ENCODE measurements around the gene CCBE1. TPM values are rescaled to one million over a fixed set of nuclear protein-coding genes. Genes with fewer than 3 reads are reported as not detected.

CCBE1 gene
- total and polyA plus RNA-seq, 4 experiments from 2014 or later = not detected

GRCh38 chr18:59393381-59393780 lies 303.8 kb downstream of the CCBE1 start:
- no peak overlapping the region for H3K4me3 ChIP-seq (ENCODE audit: low read length in 2 of 2)
- H3K27me3 Mint-ChIP-seq = peaks cover 14 to 25% of the 10 kb centered on the region in 2 donors
- H3K27me3 ChIP-seq (ENCODE audit: insufficient read depth, low read length) = peaks cover 5% of the 10 kb centered on the region
- no peaks in the 10 kb centered on the region for H3K9me3 Mint-ChIP-seq
- ChIA-PET POLR2A (ENCODE audit: partially characterized antibody) (no interaction called here), CTCF (ENCODE audit: partially characterized antibody) (interaction anchor here (2.7 kb wide), 1 partner anchor 9 kb away, joined by 11 read pairs; no protein-coding TSS in a partner anchor)
- DNase-seq = no peak
- H3K27ac ChIP-seq (ENCODE audit: low read depth, low read length) = no peak overlapping the region
- peaks cover 4 to 12% (median 6%) of the 10 kb centered on the region in 4 donors for H3K4me1 Mint-ChIP-seq
- H3K9me3 ChIP-seq (ENCODE audit: control insufficient read depth in 1 of 2, low read length in 2 of 2) = no peaks in the 10 kb centered on the region
- no peak overlapping the region for H3K27ac Mint-ChIP-seq
- H3K36me3 ChIP-seq (ENCODE audit: insufficient read depth, low read length) = no peaks in the 10 kb centered on the region
- no peaks in the 10 kb centered on the region for H3K36me3 Mint-ChIP-seq
- intact Hi-C loops (cut with micrococcal nuclease) = no loop called here
- no peaks in the 10 kb centered on the region for H3K4me1 ChIP-seq (ENCODE audit: insufficient read depth, low read length)
- H3K4me3 Mint-ChIP-seq = no peak overlapping the region

GRCh38 chr18:59388817-59389216 lies 308.4 kb downstream of the CCBE1 start:
- H3K9me3 Mint-ChIP-seq = no peaks in the 10 kb centered on the region
- no peak overlapping the region for H3K4me3 ChIP-seq (ENCODE audit: low read length in 2 of 2)
- H3K4me1 Mint-ChIP-seq = no peaks in the 10 kb centered on the region
- no peaks in the 10 kb centered on the region for H3K27me3 ChIP-seq (ENCODE audit: insufficient read depth, low read length)
- POLR2A ChIA-PET (ENCODE audit: partially characterized antibody) = no interaction called here
- no peaks in the 10 kb centered on the region for H3K9me3 ChIP-seq (ENCODE audit: control insufficient read depth in 1 of 2, low read length in 2 of 2)
- intact Hi-C loops (cut with micrococcal nuclease) = no loop called here
- H3K4me1 ChIP-seq (ENCODE audit: insufficient read depth, low read length) = no peaks in the 10 kb centered on the region
- H3K4me3 Mint-ChIP-seq = no peak overlapping the region
- peaks cover 8 to 15% of the 10 kb centered on the region in 2 donors for H3K27me3 Mint-ChIP-seq
- no peak overlapping the region for H3K27ac ChIP-seq (ENCODE audit: low read depth, low read length)
- H3K36me3 ChIP-seq (ENCODE audit: insufficient read depth, low read length) = no peaks in the 10 kb centered on the region
- CTCF ChIA-PET (ENCODE audit: partially characterized antibody) = interaction anchor here (1.3 kb wide), 1 partner anchor 14 kb away, joined by 4 read pairs; no protein-coding TSS in a partner anchor
- no peaks in the 10 kb centered on the region for H3K36me3 Mint-ChIP-seq
- no peak for DNase-seq
- no peak overlapping the region for H3K27ac Mint-ChIP-seq

DNA sequence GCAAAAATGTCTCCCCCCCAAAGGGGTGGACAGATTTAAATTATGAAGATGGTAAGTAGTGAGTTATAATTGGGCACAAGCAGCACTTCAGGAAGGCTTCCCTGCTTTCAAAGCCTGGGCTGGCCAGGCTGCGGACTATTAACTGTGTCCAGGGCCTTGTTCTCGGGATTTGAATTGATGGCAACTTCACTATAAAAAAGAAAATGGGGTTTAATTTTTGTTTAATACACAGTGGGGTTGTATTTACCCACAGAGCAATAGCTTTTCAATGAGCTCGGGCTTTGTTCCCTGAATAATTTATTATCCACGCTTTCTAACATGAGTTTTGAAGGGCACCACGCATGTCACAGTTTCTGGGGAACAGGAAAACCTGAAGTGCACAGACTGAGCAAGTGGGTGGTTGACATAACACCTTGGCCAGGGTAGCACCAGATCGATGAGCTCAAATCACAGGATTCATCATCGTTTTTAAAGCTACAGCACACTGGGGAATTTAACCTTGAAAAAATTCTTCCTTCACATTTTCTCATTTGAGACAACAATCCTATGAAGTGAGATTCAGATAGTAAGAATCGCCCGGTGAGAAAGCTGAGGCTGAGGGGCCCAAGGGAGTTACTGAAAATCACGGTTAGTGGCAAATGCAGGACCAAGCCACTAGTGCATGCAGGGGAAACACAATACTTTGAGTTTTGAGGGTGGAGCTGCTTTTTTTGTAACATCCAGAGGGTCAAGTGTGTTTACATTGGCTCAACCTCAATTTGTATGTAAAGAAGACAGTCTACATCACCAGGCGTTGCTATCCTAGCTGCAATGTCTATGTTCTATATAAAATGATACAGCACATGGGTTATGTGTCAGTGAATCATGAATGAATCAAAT lies 309.3 kb downstream of the CCBE1 start:
- Mint-ChIP-seq H3K4me3 (no peak overlapping the region), H3K4me1 (no peaks in the 10 kb centered on the region), H3K9me3 (no peaks in the 10 kb centered on the region), H3K27me3 (peaks cover 4 to 9% of the 10 kb centered on the region in 2 donors), H3K27ac (no peak overlapping the region), H3K36me3 (no peaks in the 10 kb centered on the region)
- POLR2A ChIA-PET (ENCODE audit: partially characterized antibody) = no interaction called here
- CTCF ChIA-PET (ENCODE audit: partially characterized antibody) = interaction anchor here (1.0 to 1.3 kb wide), 2 partner anchors 14 to 15 kb away, joined by 4 read pairs; no protein-coding TSS in a partner anchor
- DNase-seq = no peak
- intact Hi-C loops (cut with micrococcal nuclease) = no loop called here
- H3K27ac ChIP-seq (ENCODE audit: low read depth, low read length) = no peak overlapping the region
- no peaks in the 10 kb centered on the region for H3K9me3 ChIP-seq (ENCODE audit: control insufficient read depth in 1 of 2, low read length in 2 of 2)
- no peaks in the 10 kb centered on the region for H3K36me3 ChIP-seq (ENCODE audit: insufficient read depth, low read length)
- H3K27me3 ChIP-seq (ENCODE audit: insufficient read depth, low read length) = no peaks in the 10 kb centered on the region
- H3K4me1 ChIP-seq (ENCODE audit: insufficient read depth, low read length) = no peaks in the 10 kb centered on the region
- H3K4me3 ChIP-seq (ENCODE audit: low read length in 2 of 2) = no peak overlapping the region

DNA sequence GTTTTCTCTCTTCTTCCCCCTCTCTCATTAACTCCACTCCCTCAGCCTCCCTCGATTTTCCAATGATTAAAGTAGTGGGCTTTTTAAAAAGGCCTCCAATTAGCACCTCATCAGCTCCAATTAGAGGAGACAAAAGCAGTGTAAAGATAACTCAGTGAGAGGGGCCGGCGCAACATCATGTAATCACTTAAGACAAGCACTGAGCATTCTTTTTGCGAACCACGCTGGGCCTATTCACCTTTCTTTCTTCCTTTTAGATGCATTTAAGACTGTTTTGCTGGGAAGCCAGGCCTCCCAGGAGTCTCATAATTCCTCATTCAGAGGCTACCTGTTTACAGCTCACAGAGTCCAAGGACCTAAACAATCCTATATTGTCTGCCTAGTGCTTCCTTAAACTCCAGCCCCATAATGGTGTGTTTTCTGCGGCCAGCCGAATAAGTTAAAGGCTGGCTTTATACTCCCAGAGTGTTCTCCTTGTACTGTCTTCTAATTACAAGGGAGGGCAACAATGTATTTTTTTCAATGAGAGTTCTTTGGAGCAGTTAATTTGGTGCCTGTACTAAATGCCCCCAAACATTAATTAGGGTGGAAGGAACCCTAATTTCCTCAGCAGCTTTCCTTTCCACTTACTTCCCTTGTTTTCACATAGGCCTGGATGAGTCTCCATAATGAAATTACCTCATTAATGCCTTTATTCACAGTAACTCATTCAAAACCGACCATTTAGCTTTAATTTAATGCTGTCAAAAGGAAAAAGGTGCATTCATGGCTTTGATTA lies 310.1 kb downstream of the CCBE1 start:
- Mint-ChIP-seq H3K4me1 (no peaks in the 10 kb centered on the region), H3K27ac (no peak overlapping the region), H3K9me3 (no peaks in the 10 kb centered on the region), H3K4me3 (no peak overlapping the region), H3K27me3 (peaks cover 2 to 4% of the 10 kb centered on the region in 2 donors), H3K36me3 (no peaks in the 10 kb centered on the region)
- no peak overlapping the region for H3K4me3 ChIP-seq (ENCODE audit: low read length in 2 of 2)
- H3K36me3 ChIP-seq (ENCODE audit: insufficient read depth, low read length) = no peaks in the 10 kb centered on the region
- H3K4me1 ChIP-seq (ENCODE audit: insufficient read depth, low read length) = no peaks in the 10 kb centered on the region
- H3K27ac ChIP-seq (ENCODE audit: low read depth, low read length) = no peak overlapping the region
- H3K27me3 ChIP-seq (ENCODE audit: insufficient read depth, low read length) = no peaks in the 10 kb centered on the region
- CTCF ChIA-PET (ENCODE audit: partially characterized antibody) = interaction anchor here (1.0 kb wide), 1 partner anchor 15 kb away, joined by 8 read pairs; no protein-coding TSS in a partner anchor
- intact Hi-C loops (cut with micrococcal nuclease) = no loop called here
- no peak for DNase-seq
- no peaks in the 10 kb centered on the region for H3K9me3 ChIP-seq (ENCODE audit: control insufficient read depth in 1 of 2, low read length in 2 of 2)
- POLR2A ChIA-PET (ENCODE audit: partially characterized antibody) = no interaction called here

- H3K36me3 Mint-ChIP-seq = no peaks in the 10 kb centered on the region
- Histone ChIP-seq H3K36me3 (ENCODE audit: insufficient read depth, low read length) (no peaks in the 10 kb centered on the region), H3K4me3 (ENCODE audit: low read length in 2 of 2) (no peak overlapping the region), H3K27ac (ENCODE audit: low read depth, low read length) (no peak overlapping the region), H3K4me1 (ENCODE audit: insufficient read depth, low read length) (no peaks in the 10 kb centered on the region), H3K27me3 (ENCODE audit: insufficient read depth, low read length) (no peaks in the 10 kb centered on the region), H3K9me3 (ENCODE audit: control insufficient read depth in 1 of 2, low read length in 2 of 2) (no peaks in the 10 kb centered on the region)
- ChIA-PET CTCF (ENCODE audit: partially characterized antibody) (interaction anchor here (3.1 kb wide), 1 partner anchor 17 kb away, joined by 11 read pairs; no protein-coding TSS in a partner anchor), POLR2A (ENCODE audit: partially characterized antibody) (no interaction called here)
- no peak for DNase-seq
- no peaks in the 10 kb centered on the region for H3K9me3 Mint-ChIP-seq
- intact Hi-C loops (cut with micrococcal nuclease) = no loop called here
- H3K27ac Mint-ChIP-seq = no peak overlapping the region
- H3K27me3 Mint-ChIP-seq = peaks cover 6 to 8% of the 10 kb centered on the region in 2 donors
- no peaks in the 10 kb centered on the region for H3K4me1 Mint-ChIP-seq
- no peak overlapping the region for H3K4me3 Mint-ChIP-seq
These were observed 312.0 kb downstream of the CCBE1 start for GRCh38 chr18:59385191-59385590.

DNA sequence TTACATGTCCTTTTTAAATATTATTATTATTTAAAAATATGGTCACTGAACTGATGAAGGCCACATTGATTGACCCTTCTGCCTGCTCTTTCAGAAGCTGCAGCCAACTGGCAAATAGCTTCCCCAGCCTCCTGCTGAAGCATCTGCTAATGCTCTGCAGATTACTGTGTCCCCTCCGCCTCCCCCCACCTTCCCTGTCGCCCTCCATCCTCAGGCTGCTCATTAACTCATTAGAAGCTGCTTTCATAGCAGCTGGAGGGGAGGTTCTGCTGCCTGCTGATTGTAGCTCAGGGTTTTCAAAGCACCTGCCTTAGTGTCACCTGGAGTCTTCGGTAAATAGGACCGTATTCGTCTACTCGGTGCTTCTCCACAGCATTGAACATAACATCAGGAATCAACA lies 313.4 kb downstream of the CCBE1 start:
- no peaks in the 10 kb centered on the region for H3K4me1 ChIP-seq (ENCODE audit: insufficient read depth, low read length)
- no peaks in the 10 kb centered on the region for H3K9me3 ChIP-seq (ENCODE audit: control insufficient read depth in 1 of 2, low read length in 2 of 2)
- Mint-ChIP-seq H3K9me3 (no peaks in the 10 kb centered on the region), H3K27me3 (peaks cover 12 to 16% of the 10 kb centered on the region in 2 donors), H3K36me3 (no peaks in the 10 kb centered on the region), H3K27ac (no peak overlapping the region), H3K4me3 (no peak overlapping the region), H3K4me1 (no peaks in the 10 kb centered on the region)
- CTCF ChIA-PET (ENCODE audit: partially characterized antibody) = interaction anchor here (0.7 to 3.1 kb wide), 2 partner anchors 15 to 18 kb away, joined by 3 to 11 read pairs; no protein-coding TSS in a partner anchor
- no peaks in the 10 kb centered on the region for H3K27me3 ChIP-seq (ENCODE audit: insufficient read depth, low read length)
- no peak overlapping the region for H3K4me3 ChIP-seq (ENCODE audit: low read length in 2 of 2)
- POLR2A ChIA-PET (ENCODE audit: partially characterized antibody) = no interaction called here
- H3K36me3 ChIP-seq (ENCODE audit: insufficient read depth, low read length) = no peaks in the 10 kb centered on the region
- no peak overlapping the region for H3K27ac ChIP-seq (ENCODE audit: low read depth, low read length)
- DNase-seq = no peak
- intact Hi-C loops (cut with micrococcal nuclease) = no loop called here

DNA sequence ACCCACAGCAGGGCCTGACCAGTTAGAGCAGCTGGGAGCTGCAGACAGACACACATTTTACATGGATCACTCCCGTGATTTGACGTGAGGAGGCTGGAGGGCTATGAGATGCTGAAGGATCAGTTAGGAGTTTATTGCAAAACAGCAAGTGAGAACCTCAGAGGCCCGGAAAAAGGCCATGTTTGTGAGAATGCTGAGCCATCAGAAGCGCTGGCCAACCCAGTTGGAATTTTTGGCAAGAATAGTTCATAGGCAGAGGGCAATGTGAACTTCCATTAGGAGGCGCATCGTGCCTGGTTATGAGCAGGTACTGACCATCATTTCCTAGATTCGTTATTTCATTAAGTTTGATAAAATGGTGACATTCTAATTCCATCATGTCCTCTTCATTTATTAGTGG lies 314.8 kb downstream of the CCBE1 start:
- Histone ChIP-seq H3K36me3 (ENCODE audit: insufficient read depth, low read length) (no peaks in the 10 kb centered on the region), H3K4me3 (ENCODE audit: low read length in 2 of 2) (no peak overlapping the region), H3K9me3 (ENCODE audit: control insufficient read depth in 1 of 2, low read length in 2 of 2) (no peaks in the 10 kb centered on the region), H3K27ac (ENCODE audit: low read depth, low read length) (no peak overlapping the region), H3K4me1 (ENCODE audit: insufficient read depth, low read length) (no peaks in the 10 kb centered on the region), H3K27me3 (ENCODE audit: insufficient read depth, low read length) (no peaks in the 10 kb centered on the region)
- Mint-ChIP-seq H3K27ac (no peak overlapping the region), H3K4me3 (no peak overlapping the region), H3K27me3 (peaks cover 14 to 27% of the 10 kb centered on the region in 2 donors), H3K4me1 (no peaks in the 10 kb centered on the region), H3K36me3 (no peaks in the 10 kb centered on the region), H3K9me3 (no peaks in the 10 kb centered on the region)
- intact Hi-C loops (cut with micrococcal nuclease) = no loop called here
- no peak for DNase-seq
- ChIA-PET POLR2A (ENCODE audit: partially characterized antibody) (no interaction called here), CTCF (ENCODE audit: partially characterized antibody) (no interaction called here)

Data from CD4-positive, alpha-beta memory T cell (primary cell).